NB4 (cell line): ENCODE results near the gene SHPK.
A peak's percentile ranks its signal among the peaks of the same experiment; 100 is the strongest.

Source experiments
- DNase-seq: peaks from one replicate; pipeline ENCODE4 v3.0.0; 2010; ENCODE audit warnings: low read depth
- H3K4me3 ChIP-seq: one replicate; pipeline ENCODE4 v1.5.1; 2011; ENCODE audit warnings: mild to moderate bottlenecking, low read depth, low read length, moderate library complexity
- CTCF ChIP-seq: IDR thresholded peaks from one replicate; pipeline ENCODE4 v1.5.1; 2012; ENCODE audit warnings: low read depth, low read length
- MAX ChIP-seq: IDR thresholded peaks from 2 replicates; pipeline ENCODE4 v1.6.1; 2011; ENCODE audit warnings: low read depth, low read length
- MYC ChIP-seq: IDR thresholded peaks from 2 replicates; pipeline ENCODE4 v1.6.1; 2011; ENCODE audit warnings: low read depth, low read length
- POLR2A ChIP-seq: IDR thresholded peaks from 2 replicates; pipeline ENCODE4 v1.6.1; 2011; ENCODE audit warnings: mild to moderate bottlenecking; ENCODE audit not compliant: insufficient read length; ENCODE audit errors: extremely low read depth

SHPK gene

GRCh38 chr17:3645310-3645709 lies 9.3 kb upstream of the SHPK start:
- TF ChIP-seq MYC = no peak
- TF ChIP-seq MAX = no peak
- no peak for TF ChIP-seq CTCF
- no peak for TF ChIP-seq POLR2A
- DNase-seq = no peak
- no peak overlapping the region for H3K4me3 ChIP-seq

GRCh38 chr17:3643889-3644349 lies 7.9 kb upstream of the SHPK start:
- no peak for TF ChIP-seq MYC
- no peak for TF ChIP-seq CTCF
- no peak for TF ChIP-seq MAX
- TF ChIP-seq POLR2A = no peak
- no peak overlapping the region for H3K4me3 ChIP-seq
- DNase-seq = no peak

- TF ChIP-seq CTCF = no peak
- TF ChIP-seq MYC = no peak
- TF ChIP-seq MAX = no peak
- TF ChIP-seq POLR2A = no peak
Measured at GRCh38 chr17:3641717-3642486, 5.9 kb upstream of the SHPK start.

GRCh38 chr17:3641014-3641413 lies 5.0 kb upstream of the SHPK start:
- no peak for DNase-seq
- TF ChIP-seq MAX (no peak), POLR2A (no peak), CTCF (no peak), MYC (no peak)
- H3K4me3 ChIP-seq = no peak overlapping the region

More at GRCh38 chr17:3641717-3642486, 5.9 kb upstream of the SHPK start:
- no peak for DNase-seq
- H3K4me3 ChIP-seq = no peak overlapping the region

- no peak overlapping the region for H3K4me3 ChIP-seq
- TF ChIP-seq MYC = peak; percentile 85
- no peak for TF ChIP-seq POLR2A
- TF ChIP-seq MAX = peak; percentile 84
- TF ChIP-seq CTCF = no peak
- DNase-seq = peak; percentile 57
Measured at GRCh38 chr17:3639981-3640596, 4.0 kb upstream of the SHPK start.
